ENCODE results near the gene PTBP3.
"Not testable (repeated sequence)": the region's sequence is repeated elsewhere in the genome, so short reads cannot be mapped to it uniquely, and the experiment has no call there.

Gene PTBP3

DNA sequence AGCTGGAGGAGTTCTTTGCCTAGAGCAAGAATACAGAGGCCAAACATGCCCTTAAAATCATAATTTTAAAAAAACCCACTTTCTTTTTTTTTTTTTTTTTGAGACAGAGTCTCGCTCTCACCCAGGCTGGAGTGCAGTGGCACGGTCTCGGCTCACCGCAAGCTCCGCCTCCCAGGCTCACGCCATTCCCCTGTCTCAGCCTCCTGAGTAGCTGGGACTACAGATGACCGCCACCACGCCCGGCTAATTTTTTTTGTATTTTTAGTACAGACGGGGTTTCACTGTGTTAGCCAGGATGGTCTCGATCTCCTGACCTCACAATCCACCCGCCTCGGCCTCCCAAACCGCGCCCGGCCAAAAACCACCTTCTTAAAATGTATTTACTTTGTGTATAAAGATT, 66.3 kb downstream of the PTBP3 start:
- DNase-seq, result not testable (repeated sequence)

DNA sequence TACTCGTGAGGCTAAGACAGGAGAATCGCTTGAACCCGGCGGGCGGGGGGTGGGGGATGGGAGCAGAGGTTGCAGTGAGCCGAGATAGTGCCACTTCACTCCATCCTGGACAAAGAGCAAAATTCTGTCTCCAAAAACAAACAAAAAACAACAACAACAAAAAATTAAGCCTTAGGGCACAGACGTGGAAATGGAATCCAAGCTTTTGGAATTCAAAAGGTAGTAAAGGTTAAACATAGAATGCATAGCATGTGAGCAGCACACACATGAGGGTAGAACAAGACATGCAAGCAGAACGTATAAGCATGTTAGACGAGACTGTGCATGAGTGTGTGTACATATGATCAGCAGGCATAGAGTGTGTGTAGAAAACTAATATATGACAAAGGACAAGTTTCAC, 68.0 kb downstream of the PTBP3 start:
- DNase-seq, result no peak

DNA sequence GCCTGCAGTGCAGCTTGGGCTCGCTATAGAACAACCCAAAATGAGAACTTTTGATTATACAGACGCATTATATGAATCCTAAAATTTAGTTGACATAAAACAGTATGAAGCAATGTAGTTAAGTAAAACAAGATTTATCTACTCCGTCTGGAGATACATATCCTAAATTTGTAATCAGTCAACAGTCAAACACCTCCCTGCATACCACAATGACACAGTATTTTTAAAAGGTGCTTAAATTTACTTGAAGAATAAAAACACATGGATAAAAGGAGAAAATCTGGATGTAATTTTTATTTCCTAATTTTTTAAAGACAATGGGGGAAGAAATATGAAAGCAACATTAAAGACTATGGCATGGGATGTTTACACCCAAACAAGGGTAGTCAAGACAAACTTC, 70.8 kb downstream of the PTBP3 start:
- no peak for DNase-seq

DNA sequence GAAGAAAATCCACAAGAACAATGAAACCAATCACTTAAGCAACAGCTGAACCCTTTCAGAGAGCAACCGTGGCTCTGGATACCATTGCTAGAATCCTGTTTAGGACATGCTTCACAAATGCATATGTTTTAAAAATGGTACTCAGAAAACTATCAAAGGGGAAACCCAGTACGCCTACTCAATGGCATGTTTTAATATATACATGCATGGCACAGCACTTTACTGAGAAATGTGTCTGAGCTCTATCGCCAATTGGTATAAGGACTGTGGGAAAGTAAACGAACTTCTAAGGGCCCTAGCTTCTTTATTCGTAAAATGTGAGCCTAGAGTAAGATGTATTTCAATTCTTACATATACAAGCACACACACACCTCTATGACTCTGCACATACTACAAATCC, 72.3 kb downstream of the PTBP3 start:
- no peak for DNase-seq

DNA sequence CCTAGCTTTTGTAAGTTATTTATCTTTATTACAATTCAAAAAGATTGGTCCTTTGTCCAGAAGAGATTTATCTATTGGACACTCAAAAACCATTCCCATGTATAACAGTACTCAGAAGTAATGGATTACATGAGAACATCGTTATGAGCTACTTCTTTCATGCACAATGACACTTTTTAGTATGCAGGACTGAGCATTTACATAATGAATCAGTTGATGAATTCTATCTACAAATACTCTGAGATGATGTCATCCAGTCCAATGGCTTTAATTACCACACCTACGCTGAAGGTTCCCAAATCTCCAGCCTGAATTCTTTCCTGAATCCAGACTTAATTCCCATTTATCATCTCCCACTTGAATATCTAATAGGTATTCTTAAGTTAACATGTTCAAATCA, 75.3 kb downstream of the PTBP3 start:
- DNase-seq, result no peak

DNA sequence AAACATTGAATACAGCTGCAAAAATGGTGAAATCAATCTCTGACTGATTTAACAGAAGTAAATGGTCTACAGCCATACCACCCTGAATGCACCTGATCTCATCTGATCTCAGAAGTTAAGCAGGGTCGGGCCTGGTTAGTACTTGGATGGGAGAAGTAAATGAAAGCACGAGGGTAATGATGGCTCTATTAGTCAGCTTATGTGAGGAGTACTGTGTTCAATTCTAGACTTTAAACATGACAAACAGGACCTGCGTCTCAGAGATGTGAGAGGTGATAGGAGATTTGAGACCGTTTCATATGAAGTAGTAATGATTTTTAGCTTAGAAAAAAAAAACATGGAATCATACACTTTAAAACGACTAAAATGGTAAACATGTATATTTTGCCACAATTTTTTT, 81.2 kb downstream of the PTBP3 start:
- DNase-seq, result no peak

DNA sequence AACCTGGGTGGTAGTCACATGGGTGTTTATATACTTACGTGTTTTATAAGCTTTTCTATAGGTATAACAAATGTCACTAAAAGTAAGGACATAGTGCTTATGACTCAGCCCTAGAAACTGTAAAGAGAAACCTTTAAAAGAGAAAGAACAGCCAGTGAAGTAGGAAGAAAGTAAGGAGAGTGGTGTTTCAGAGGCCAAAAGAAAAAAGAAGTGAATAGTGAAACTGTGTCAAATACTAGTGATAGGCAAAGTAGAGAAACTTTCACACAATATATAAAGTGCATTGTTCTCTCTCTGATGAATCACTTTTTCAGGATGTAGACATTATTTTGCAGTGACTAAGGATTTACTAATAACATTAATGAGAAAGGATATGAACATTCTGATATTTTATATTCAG, 84.1 kb downstream of the PTBP3 start:
- no peak for DNase-seq

DNA sequence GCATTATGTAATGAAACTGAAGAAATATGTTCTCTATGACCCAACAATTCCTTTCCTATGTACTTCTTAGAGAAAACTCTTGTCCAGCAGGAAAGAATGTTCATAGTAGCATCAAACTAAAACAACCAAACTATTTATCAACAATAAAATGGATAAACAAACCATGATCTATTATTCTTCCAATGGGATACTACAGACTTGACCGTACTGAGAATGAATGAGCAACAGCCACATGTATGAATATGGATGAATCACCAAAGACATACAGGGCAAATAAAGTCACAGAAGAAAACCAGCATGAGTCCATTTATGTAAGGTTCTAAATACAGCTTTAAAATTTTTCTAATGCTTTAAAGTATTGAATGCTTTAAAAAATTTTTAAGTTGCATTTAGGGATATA, 84.7 kb downstream of the PTBP3 start:
- no peak for DNase-seq

DNA sequence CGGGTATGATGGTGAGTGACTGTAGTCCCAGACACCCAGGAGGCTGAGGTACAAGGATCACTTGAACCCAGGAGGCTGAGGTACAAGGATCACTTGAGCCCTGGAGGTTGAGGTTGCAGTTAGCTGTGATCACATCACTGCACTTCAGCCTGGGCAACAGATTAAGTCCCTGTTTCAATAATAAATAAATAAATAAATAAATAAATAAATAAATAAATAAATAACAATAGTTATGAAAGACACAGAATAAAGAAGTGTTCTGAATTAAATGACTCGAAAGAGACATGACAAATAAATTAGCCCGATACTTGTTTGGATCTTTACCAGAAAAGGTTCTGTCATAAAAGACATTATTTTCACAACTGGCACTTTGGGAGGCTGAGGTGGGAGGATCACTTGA, 86.3 kb downstream of the PTBP3 start:
- no peak for DNase-seq

DNA sequence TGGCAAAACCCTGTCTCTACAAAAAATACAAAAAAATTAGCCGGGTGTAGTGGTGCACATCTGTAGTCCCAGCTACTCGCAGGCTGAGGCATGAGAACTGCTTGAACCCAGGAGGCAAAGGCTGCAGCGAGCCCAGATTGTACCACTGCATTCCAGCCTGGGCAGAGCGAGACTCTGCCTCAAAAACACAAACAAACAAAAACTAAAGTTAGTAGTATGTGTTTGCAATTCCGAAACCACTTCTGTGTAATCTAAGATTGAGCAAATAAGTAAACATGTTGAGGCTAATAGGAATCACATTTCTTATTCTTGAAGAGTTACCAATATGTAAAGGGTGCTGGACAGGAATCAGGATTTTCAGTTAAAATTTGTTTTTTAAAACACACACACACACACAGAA, 88.3 kb downstream of the PTBP3 start:
- DNase-seq, result no peak

DNA sequence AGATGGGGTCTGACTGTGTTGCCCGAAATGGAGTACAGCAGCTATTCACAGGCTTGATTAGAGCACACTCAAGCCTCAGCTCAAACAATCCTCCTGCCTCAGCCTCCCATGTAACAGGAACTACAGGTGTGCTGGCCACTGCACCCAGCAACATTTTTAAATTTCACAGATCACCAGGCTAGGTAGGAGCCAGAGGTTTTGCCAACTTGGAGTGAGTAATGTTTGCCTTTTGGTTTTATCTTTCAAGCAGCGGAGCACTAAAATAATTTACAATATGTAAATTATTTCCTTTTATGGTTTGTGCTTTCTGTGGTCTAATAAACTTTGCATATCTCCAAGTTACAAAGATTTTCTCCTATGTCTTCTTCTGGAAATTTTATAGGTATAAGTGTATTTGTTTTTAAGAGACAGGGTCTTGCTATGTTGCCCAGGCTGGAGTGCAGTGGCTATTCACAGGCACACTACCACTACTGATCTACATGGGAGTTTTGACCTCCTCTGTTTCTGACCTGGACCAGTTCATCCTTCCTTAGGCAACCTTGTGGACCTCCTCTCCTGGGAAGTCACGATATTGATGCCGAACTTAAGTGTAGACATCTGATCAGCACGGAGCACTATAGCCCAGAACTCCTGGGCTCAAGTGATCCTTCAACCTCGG, 91.1 kb downstream of the PTBP3 start:
- no peak for DNase-seq

DNA sequence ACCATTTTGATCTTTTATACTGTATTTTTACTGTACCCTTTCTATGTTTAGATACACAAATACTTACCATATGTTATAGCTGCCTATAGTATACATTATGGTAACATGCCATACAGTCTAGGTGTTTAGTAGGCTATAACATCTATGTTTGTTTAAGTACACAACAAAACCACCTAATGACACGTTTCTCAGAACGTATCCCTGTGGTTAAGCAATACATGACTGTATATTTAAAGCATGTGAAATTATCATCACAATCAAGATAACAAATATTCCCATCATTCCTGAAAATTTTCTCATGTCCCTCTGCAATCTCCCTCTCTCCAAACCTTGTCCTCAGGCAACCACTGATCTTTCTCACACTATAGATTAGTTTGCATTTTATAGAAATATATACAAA, 91.9 kb downstream of the PTBP3 start:
- DNase-seq, result no peak

DNA sequence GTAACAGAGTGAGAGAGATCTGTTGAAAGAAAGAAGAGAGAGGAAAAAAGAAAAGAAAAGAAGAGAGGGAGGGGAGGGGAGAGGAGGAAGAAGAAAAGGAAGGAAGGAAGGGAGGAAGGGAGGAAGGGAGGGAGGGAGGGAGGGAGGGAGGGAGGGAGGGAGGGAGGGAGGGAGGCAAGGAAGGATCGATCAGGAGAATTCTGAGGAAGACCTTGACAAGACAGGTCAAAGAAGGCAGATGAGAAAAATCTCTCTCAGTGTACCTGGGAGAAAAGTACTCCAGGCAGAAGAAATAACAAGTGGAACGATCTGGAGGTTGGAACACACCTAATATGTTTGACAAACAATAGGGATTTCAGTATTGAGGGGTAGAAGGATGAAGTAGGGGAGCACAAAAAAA, 93.7 kb downstream of the PTBP3 start:
- no peak for DNase-seq

DNA sequence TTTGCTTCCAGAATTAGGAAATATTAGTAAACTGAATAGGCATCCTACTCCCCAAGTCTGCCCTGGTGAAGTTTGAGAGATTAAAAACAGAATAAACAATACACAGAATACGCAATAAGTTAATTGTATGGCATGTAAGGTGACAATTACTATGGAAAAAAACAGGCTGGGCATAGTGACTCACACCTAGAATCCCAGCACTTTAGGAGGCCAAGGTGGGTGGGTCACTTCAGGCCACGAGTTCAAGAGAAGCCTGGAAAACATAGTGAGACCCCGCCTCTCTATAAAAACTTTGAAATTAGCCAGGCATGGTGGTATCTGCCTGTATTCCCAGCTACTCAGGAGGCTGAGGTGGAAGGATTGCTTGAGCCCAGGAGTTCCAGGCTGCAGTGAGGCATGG, 94.1 kb downstream of the PTBP3 start:
- no peak for DNase-seq

DNA sequence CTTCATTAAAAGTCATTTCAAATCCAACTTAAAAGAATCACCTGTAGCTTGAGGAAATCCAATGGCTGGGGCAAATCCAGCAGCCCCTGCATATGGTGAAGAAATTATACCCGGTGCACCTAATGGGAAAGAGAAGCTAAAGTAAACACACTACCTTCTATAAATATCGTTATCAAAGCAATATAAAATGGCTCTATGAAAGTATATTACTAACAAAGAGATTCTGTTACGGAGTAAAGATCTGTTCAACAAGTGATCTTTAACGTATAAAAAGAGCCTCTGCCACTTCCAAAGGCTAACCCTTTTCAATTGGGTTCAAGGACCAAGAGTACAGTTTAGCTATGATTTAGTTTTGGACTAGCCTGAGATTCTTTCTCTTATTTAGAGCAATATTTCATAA, 98.6 kb downstream of the PTBP3 start:
- no peak for DNase-seq

DNA sequence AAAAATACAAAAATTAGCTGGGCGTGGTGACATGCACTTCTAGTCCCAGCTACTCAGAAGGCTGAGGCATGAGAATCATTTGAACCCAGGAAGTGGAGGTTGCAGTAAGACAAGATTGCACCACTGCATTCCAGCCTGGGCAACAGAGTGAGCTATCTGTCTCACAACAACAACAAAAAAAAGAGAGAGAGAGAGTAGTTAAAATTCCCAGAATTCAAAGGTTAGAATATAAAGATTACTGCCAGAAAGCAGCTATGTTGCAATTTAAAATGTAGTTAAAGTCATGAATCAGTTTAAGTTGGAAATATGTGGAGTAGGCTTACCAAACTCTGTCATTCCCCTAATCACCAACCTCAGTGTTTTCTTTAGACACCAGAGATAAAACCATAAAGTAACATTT, 99.7 kb downstream of the PTBP3 start:
- DNase-seq, result no peak

DNA sequence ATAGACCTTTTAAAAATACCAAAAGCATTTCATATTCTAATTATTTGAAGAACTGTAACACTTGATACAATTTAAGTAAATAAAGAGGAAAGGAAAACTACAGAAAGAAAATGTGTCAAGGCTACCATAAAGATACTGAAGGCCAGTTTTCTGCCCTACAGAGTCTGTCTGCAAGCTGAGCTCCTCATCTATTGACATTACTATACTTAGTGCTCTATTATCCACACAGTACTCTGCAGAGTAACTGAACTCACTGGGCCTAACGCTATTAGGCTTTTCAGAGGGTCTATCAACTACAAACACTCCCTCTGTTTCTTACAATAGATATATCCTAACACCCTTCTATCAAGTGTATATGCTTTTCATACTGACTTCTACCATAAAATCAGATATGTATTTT, 101.2 kb downstream of the PTBP3 start:
- DNase-seq, result no peak

DNA sequence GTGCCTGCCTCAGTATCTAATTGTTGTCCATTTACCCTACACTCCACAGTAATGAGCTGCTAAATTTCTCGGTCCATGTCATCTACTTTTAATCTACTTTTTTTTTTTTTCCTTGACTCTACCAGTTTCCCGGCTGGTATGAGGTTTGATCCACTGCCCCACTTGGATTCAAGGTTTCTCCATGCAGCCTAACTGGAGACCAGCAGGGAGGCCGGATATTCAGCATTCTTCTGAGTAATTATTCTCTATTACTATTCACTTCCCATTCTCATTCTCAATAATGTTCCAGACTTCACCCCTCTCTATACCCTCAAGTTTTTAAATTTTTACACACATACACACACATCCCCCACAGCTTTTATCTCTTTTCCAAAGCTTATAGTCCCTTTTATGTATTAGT, 107.3 kb downstream of the PTBP3 start:
- DNase-seq, result no peak

DNA sequence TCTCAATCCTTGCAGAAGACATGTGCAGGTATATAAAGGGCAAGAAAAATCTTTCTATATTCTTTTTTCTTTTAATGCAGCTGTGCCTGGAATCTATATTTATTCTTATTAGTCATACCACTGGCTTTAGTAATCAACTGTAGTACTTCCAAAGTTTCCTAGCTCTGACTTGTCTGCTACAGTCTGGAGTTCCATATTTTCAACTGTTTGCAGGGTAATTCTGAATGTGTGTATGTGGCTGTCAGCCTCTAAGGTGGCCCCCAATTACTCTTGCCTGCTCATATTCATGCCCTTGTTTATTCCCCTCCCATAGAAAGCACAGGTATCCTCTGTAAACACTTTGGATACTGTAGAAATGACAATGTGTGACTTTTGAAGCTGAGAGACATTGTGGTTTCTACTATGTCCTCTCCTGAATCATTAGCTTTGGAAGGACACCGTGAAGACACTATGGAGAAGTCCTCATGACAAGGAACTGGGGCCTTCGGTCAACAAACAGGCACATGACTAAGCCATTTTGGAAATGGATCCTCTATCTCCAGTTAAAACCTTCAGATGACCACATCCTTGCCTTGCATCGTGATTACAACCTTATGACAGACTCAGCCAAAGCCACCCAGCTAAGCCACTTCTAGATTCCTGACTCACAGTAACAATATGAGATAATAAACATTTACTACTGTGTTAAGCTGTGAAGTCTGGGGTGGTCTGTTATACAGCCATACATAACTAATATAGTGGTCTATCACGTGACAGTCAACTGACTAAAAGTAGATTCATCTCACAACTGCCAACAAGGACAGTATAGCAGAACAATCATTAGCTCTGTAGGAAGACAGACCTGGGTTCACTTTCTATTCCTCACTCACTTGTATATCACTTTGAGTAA, 108.8 kb downstream of the PTBP3 start:
- no peak for DNase-seq

DNA sequence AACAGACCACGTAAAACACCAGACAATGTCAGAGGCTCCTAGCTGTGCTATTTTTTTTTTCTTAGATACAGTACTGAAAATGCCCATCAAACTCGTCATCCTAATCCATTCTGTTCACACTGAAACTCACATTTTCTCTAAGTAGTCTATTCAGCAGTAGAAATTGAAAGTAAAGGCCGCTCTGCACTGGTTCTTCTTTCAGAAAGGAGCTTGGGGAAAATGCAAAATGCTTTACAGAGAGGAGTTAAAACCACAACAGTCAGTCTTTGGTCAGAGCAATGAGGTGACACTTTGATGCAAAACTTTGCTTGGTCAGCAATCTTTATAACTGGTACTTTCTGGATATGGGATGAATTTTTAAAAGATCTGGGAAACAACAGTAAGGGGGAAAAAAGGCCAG, 114.5 kb downstream of the PTBP3 start:
- no peak for DNase-seq

DNA sequence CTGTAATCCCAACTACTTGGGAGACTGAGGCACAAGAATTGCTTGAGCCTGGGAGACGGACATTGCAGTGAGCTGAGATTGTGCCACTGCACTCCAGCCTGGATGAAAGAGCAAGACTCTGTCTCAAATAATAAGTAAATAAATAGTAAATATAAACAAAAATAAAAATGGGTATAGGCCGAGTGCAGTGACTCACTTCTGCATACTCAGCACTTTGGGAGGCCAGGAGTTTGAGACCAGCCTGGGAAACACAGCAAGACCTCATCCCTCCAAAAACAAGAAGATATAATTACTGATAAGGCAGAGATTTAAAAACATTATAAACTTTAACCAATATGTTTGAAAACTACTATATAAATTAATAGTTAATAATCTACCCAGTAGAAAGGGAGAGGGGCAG, 120.5 kb downstream of the PTBP3 start:
- DNase-seq, result no peak

DNA sequence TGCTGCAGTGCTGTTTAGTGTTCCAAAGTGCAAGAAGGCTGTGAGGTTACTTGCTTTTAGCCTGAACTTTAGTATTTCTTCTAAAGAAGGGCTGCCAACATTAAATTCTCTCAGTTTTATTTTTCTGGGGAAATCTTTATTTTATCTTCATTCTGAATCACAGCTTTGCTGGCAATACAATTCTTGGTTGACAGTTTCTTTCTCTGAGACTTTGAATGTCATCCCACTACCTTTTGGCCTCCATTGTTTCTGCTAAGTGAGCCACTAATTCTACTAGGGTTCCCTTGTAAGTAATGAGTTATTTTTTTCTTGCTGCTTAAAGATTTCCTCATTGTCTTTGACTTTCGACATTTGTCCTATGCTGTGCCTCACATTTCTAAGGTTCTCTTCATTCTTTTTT, 126.0 kb downstream of the PTBP3 start:
- DNase-seq, result no peak

DNA sequence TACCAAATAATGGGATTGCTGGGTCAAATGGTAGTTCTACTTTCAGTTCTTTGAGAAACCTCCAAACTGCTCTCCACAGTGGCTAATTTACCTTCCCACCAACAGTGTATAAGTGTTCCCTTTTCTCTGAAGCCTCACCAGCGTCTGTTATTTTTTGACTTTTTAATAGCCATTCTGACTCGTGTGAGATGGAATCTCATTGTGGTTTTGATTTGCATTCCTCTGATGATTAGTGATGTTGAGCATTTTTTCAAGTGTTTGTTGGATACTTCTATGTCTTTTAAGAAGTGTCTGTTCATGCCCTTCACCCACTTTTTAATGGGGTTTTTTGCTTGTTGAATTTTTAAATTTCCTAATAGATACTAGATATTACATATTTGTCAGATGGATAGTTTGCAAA, 129.9 kb downstream of the PTBP3 start:
- DNase-seq, result no peak

DNA sequence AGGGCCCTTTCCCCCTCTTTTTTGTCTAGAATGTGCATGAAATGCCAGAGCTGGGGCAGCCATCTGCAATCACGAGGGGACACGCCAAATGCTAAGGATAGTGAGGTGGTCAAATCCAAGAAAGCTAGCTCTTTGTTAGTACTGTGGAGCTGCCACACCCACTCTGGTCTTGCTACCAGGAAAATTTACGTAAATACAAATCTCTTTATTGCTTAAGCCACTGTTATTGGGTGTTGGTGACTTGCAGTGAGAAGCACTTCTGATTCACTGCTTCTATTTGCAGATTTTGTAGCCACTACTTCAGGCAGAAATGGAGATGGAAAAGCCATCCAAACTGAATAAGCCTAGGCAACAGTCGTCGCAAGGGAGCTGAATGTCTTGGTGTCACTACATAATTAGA, 132.7 kb downstream of the PTBP3 start:
- no peak for DNase-seq

DNA sequence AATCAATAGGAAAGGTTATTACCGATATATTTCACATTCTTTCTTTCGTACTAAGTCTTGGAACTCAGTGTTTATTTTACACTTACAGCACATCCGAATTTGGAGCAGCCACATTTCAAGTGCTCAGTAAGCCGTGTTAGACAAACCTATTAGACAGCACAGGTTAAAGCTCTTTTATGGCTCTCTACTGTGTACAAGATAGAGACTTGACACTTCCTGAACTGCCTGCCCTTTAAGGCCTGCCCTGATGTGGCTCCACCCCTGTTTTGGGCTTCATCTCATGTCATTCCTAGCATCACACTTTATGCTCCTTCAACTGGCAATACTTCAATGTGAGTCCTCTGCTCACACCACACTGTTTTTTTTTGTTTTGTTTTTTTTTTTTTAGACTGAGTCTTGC, 134.8 kb downstream of the PTBP3 start:
- no peak for DNase-seq

All from NCI-H2171 treated with DMSO at 0.1 percent for 48 hours (cell line).